OCI-LY3 (cell line): ENCODE results near the gene ACSF3.

ENCODE experiments used
- CTCF ChIP-seq: fragments of 200-600, 300-600 bp; sonication (generic); IDR thresholded peaks from 2 replicates; pipeline ENCODE4 v1.5.1; 2014; ENCODE audit warnings: antibody characterized with exemption, low read length, low read depth
- EZH2phosphoT487 ChIP-seq: fragments of 200-600 bp; shearing (Covaris generic); IDR thresholded peaks from 2 replicates; pipeline ENCODE4 v1.6.1; 2018; ENCODE audit warnings: antibody characterized with exemption, mixed run types, low read depth

GRCh38 chr16:89152831-89153700, 59.4 kb downstream of the ACSF3 start:
- TF ChIP-seq CTCF (no peak), EZH2phosphoT487 (no peak)
